DMS53 treated with DMSO at 0.1 percent for 48 hours (cell line): ENCODE measurements around the gene MROH7.
"Not testable (repeated sequence)": the region's sequence is repeated elsewhere in the genome, so short reads cannot be mapped to it uniquely, and the experiment has no call there.

Source experiments
- DNase-seq: peaks from one replicate; lab custom pipeline; 2025; ENCODE audit not compliant: unreplicated experiment; lab: John Stamatoyannopoulos, UW

MROH7 gene

DNA sequence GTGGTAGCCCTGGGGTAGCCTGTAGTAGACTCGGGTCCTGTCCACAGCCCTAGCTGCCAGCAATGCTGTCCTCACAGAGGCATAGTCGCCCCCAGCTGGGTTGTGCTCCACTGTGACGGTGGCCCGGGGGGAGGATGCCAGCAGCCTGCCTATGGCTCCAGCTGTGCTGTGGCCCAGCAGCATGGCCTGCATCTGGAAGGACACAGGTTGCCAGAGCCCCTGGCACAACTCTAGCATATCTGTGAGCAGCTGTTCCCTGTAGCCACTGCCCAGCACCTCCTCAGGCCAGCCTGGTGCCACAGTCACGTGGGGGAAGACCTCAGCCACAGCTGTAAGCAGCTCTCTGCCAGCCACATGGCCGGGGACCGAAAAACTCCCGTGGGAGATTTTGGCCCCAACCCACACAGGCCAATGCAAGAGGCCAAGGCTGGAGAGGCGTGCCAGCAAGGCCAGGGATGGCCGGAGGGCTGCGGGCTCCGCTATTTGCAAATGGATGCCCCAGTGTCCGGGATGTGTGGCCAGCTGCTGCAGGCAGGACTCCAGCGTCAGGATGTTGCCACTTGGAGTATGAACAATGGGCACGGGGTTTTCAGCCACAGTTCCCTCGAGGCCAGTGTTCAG, 32.2 kb upstream of the MROH7 start:
- DNase-seq, result no peak

GRCh38 chr1:54610048-54610447, 31.5 kb upstream of the MROH7 start:
- DNase-seq, result no peak

DNA sequence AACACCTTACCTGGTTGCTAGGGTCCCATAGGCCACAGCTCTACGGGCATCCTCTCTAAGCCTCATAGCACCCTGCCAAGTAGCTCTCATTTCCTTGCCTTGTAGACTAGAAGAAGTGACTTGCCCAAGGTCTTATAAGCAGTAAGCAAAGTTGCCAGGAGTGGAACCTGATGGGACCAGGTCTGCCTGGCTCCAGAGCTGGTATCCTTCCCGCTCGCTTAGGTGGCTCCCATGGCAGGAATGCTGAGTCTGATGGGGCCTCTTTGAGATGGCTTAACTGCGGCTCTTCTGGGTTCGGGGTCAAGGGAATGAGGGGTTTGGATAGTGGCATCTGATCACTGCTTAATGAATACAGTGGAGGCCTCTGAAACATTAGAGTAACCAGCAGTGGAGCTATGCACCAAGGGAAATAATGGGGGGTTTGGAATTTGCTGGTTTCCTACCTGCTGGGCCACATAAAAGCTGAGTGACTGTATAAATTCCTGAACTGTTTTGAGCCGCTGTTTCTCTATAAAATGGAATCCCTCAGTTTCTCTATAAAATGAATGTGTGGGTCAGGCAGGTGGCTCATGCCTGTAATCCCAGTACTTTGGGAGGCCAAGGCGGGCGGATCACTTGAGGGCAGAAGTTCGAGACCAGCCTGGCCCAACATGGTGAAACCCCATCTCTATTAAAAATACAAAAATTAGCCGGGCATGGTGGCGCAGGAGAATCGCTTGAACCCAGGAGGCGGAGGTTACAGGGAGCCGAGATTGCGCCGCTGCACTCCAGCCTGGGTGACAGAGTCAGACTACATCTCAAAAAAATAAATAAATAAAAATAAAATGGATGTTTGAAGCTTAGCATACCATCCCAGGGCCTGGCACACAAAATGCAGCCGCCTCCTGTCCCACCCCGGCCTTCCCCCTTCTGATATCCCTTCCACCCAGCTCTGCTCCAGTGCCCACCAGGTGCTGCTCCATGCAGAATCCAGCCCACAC, 30.7 kb upstream of the MROH7 start:
- DNase-seq, result no peak

- no peak for DNase-seq
These were observed 30.0 kb upstream of the MROH7 start for GRCh38 chr1:54611621-54612020.

DNA sequence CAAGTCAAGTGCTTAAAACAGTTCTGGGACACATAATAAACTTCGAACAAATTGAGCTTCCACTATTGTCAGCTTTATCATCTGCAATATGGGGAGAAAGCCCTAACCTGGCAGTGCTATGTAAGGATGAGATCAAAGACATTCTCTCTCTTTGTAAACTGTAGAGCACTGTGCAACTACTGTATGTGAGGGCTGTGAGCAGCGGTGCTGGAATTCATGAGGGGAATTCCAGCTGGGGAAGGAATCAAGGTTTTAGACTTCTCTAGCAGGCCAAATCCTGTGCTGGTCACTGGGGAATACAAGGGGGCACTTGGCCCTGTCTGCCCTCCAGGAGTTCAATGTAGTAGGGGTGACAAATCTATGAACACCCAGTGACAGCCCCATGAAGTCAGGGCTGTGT, 27.6 kb upstream of the MROH7 start:
- DNase-seq, result no peak

DNA sequence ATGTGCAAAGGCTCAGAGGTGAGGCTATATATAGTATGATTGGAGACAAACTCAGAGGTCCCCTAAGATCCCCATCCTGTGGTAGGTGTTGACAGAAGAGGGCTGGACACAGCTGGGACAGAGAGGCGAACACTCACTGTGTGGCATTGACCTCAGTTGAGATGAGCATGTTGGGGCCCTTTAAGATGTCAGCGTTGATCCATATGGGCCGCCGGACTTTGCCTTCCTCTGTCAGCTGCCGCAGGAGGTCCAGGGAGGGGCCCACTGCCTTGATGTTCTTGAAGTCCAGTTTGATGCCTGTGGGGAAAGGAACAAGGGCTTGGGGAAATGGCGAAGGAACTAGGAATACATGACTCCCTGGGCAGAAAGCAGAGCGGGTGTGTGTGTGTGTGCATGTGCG, 27.0 kb upstream of the MROH7 start:
- no peak for DNase-seq

DNA sequence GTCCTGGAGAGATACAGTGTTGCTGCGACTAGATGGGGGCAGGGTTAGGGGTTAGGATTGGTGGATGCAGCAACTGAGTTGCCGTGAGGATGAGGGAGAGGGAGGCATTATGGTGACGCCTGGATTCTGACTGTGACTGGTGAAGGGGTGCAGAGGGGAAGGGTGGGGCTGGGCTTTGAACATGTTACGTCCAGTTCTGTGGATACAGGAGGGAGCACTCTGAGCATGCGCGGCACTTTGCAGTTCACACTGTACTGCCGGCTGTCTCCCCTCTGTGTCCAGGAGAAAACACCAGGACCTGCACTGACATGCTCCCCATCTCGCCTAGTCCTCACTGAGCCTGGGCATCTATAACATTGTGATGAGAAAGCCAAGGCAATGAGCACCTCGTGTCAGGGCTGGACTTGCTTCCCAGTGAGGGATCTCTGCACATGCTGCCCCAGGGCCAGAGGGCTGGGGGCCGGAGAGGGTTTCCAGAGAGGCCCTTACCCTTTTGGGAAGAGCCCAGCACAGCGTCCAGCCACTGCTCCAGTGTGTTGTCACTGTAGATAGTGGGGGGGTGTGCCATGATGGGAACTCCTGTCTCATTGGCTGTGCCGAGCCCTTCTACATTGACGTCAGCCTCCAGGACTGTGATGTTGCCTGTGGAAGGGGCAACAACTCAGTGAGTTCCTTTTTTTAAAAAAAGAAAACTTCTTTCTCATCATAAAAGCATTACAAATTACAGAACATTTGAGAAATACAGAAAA, 25.9 kb upstream of the MROH7 start:
- DNase-seq, result no peak

GRCh38 chr1:54619749-54620148, 21.8 kb upstream of the MROH7 start:
- DNase-seq, result no peak

DNA sequence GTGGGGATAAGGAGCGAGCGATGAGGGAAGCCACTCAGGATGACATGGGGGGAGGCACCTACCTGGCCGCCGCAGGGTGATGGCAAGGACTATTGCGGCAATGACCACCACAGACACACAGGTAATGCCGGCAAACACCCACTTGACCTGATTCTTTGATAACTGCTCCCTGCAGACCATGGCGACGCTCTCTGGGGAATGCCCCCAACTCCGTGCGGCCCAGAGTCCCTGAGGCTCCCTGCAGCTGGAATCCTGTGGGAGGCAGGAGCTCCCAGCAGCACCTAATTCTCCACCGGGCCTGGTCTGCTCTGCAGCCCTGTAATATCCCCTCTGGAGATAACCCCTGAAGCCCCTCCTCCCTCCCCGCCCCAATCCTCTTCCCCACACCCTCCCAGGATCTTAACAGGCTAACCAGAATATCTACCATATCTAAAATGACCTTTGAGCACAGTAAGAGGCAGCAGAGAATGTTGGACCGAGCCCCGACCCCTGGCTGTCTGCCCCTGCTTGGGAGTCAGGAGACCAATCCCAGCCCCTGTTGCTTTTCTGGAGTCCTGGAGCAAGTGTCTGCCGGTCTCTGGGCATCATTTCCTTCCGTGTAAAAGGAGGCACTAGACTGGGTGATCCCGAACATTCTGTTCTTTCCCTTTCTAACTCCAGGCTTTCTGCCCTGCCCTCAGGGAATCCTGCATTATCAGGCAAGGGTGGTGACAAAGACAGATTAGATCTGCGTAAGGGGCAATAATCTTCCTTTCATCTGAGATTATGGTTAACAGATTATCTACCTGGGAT, 18.2 kb upstream of the MROH7 start, which contains the start of gene FAM151A:
Gene FAM151A, minus strand, starts transcription at position 310 of the 792 bp plus-strand sequence. Its CDS starts 130 bp downstream, at position 180.
- no peak for DNase-seq

DNA sequence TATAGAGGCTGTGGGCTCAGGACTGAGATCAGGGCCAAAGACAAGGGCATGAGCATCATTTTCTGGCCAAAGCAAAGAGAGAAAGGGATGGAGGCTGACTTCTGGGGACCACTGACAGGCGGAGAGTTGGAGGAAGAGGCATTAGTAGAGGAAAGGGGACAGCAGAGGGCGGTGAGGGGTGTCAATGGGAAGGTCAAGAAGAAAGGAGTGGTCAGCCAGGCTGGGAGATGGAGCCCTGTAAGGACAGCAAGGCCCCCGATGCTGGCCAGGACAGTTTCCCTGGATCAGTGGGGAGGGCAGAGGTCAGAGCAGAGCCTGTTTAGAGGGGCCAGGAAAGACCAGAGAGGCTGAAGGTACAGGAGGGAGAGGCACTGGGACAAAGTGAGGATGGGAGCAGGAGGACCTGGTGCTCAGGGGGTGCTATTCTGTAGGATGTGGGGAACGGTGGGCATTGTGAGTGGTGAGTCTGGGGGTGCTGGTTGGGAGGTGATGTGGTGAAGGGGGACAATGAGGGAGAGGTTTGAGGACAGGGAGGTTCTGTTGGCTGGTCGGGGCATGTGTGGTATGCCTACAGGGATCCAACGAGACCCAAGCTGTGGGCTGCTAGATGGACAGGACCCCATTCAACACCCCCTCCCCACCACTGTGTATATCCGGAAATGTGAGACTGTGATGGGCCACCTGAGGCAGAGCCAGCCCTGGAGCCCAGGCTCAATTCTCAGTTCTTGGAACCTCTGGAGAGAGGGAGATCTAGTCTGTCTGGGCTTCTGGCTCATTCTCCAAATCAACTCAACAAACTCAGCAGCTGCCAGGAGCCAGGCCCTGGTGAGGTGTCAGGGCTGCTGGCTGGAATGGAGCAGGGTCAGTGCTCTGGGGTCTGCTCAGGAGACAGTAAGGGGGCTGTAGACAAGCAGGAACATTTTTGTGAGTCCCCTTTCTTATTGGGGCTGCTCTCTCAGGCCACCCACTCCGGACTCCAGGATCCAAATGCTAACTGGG, 16.8 kb upstream of the MROH7 start:
- DNase-seq, result no peak

DNA sequence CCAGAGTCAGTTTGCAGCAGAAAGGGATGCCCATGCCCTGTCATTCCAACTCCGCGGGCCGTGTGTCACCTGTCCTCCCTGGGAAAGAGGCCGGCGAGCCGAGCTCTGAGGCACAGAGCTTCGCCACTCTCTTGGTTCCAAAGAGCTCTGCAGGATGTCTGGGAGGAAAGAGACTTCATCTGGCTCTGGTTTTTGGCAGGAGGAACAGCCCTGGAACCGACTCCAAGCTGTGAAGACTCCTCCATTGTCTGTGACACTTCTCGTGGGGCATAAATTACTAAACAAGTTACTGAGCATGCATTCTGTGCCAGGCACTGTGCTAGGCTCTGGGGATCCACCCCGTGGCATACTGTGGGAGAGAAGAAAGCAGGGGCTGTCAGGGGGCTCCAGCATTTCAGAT, 14.4 kb upstream of the MROH7 start:
- no peak for DNase-seq

DNA sequence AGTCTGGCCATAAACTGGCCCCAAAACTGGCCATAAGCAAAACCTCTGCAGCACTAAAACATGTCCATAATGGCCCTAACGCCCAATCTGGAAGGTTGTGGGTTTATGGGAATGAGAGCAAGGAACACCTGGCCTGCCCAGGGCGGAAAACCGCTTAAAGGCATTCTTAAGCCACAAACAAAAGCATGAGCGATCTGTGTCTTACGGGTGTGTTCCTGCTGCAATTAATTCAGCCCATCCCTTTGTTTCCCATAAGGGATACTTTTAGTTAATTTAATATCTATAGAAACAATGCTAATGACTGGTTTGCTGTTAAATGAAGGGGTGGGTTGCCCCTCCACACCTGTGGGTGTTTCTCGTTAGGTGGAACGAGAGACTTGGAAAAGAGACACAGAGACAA, 5.8 kb upstream of the MROH7 start:
- not testable (repeated sequence) for DNase-seq

- not testable (repeated sequence) for DNase-seq
These were observed 4.8 kb upstream of the MROH7 start for GRCh38 chr1:54636461-54637446.

- DNase-seq, result no peak
These were observed 1.2 kb upstream of the MROH7 start for GRCh38 chr1:54640361-54640760.

DNA sequence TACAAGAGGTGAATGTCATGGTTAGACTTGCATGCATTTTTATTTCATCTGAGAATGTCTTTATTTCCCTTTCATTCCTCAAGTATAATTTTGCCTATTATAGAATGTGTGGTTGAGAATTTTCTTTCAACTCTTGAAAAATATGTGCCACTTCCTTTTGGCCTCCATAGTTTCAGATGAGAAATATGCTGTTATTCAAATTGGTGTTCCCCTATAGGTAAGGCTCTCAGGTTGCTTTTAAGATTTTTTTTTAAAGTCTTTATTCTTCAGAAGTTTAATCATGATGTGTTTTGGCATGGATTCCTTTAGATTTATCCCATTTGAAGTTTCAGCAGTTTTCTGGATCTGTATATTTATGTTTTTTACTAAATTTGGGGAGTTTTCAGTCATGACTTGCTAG, 2.1 kb downstream of the MROH7 start:
- DNase-seq, result no peak

DNA sequence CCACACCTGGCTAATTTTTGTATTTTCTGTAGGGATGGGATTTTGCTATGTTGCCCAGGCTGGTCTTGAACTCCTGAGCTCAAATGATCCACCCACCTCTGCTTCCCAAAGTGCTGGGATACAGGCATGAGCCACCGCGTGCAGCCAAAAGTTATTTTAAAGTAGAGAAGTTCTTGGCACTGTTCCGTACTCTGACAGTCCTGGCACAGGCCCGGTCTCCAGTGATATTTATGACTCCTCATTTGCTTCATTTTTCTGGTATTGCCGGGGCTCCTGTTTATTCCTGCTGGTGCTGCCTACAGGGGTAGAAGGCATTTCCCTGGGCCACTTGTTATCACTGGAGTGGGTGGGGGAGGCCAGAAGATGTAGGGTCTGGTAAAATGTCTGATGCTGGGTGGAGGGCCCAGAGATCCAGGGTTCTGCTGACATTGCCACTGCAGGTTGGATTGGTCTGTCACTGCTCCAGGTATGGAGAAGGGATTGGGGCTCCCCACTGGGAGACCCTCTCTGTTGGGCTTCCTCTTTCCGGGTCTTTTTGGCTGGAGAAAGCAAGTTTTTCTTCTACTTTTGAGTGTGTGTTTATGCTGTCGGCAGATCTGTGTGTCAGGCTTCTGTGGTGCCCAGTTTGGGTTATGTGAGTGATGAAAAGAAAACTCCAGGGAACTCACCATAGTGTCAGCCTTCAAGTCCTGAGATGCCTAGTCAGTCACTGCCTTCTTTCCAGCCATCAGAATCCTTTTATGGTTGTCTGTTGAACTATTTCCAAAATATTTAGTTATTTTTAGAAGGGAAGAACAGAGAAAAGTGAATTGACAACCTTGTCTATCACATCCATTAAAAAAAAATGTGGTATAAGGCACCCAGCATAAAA, 4.5 kb downstream of the MROH7 start:
- no peak for DNase-seq

DNA sequence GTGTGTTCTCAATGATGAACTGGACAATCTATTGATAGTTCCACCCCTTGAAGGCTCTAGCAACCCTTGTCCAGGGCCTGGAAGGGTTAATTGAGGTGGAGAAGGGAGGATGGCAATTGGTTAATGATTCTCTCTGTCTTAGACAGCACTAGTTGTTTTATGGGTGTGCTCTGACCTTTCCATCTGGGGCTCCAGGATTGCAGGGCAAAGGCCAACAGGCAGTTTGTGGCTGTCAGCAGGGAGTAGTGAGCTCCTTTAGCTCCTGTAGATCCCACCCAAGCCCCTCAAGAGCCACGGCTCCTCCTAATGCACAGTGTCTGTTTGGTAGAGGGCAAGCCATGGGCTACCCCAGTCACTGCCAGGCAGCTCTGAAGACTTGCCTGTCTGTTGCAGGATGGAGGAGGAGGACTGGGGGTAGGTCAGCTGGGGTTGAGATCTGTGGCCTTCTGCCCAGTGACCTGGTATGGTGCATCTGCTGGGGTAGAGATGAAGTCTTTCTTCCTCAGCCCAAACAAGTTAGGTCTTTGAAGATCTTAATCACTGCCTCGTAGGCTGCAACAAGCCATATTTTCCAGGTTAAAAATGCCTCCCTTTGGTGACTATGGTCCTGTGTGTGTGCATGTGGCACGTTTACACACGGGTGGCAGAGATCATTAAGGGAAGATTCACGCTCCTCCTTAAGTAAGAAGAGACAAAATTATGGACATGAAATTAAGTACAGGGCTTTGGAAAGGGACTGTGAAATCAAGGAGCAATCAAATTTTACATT, 7.7 kb downstream of the MROH7 start:
- no peak for DNase-seq
